ENCODE results near the gene UTP3.

DNA sequence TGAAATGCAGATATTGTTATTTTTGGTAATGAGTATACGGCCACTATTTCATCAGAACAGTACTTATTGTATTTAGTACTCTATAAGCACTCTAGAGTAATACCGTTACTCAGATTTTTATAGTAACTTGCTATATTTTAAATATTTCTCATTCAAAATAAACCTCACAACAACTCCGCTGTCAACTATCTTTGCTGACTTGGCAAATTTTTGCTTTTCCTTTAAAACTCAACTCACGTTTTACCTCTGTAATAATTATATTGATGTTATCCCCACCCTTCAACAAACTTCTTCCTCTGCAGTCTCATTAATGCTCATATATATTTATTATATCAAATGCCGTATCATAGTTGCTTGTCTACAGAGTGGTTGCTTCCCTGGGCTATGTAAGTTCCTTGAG is 31.0 kb upstream of the UTP3 start:
- no peak for TF ChIP-seq YY1 (IDR thresholded peaks at IDR 0.05)
- TF ChIP-seq, protein P1, sequence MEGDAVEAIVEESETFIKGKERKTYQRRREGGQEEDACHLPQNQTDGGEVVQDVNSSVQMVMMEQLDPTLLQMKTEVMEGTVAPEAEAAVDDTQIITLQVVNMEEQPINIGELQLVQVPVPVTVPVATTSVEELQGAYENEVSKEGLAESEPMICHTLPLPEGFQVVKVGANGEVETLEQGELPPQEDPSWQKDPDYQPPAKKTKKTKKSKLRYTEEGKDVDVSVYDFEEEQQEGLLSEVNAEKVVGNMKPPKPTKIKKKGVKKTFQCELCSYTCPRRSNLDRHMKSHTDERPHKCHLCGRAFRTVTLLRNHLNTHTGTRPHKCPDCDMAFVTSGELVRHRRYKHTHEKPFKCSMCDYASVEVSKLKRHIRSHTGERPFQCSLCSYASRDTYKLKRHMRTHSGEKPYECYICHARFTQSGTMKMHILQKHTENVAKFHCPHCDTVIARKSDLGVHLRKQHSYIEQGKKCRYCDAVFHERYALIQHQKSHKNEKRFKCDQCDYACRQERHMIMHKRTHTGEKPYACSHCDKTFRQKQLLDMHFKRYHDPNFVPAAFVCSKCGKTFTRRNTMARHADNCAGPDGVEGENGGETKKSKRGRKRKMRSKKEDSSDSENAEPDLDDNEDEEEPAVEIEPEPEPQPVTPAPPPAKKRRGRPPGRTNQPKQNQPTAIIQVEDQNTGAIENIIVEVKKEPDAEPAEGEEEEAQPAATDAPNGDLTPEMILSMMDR (IDR thresholded peaks at IDR 0.05; ENCODE audit: low read depth, low read length, missing input control) = no peak
- TF ChIP-seq, protein P2, sequence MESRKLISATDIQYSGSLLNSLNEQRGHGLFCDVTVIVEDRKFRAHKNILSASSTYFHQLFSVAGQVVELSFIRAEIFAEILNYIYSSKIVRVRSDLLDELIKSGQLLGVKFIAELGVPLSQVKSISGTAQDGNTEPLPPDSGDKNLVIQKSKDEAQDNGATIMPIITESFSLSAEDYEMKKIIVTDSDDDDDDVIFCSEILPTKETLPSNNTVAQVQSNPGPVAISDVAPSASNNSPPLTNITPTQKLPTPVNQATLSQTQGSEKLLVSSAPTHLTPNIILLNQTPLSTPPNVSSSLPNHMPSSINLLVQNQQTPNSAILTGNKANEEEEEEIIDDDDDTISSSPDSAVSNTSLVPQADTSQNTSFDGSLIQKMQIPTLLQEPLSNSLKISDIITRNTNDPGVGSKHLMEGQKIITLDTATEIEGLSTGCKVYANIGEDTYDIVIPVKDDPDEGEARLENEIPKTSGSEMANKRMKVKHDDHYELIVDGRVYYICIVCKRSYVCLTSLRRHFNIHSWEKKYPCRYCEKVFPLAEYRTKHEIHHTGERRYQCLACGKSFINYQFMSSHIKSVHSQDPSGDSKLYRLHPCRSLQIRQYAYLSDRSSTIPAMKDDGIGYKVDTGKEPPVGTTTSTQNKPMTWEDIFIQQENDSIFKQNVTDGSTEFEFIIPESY (IDR thresholded peaks at IDR 0.05) = no peak
- no peak for TF ChIP-seq SP1 (IDR thresholded peaks at IDR 0.05)
- no peak for TF ChIP-seq JUND (IDR thresholded peaks at IDR 0.05)
